K562 (cell line): ENCODE data around the gene ARFGEF2. TPM values are rescaled to one million over a fixed set of nuclear protein-coding genes. Genes with fewer than 3 reads are reported as not detected.

Experiments
- ATAC-seq: fragments of 200-7000 bp; cut with Tn5 transposase; 3 replicates; pipeline ENCODE4 v1.9.1; 2020; ENCODE audit warnings: moderate library complexity
- BruUV-seq: library from RNA; stranded (reverse); fragments of 400-500 nt; replicated peaks from 2 replicates; lab custom pipeline; 2021; lab: Mats Ljungman, UMichigan
- CTCF ChIA-PET: fragments of 300-600 bp; formaldehyde crosslinking; extraction: SDS; loops from one replicate; lab custom pipeline; 2021; ENCODE audit warnings: low intra/inter-chr PET ratio; lab: Yijun Ruan, JAX
- POLR2A ChIA-PET: fragments of 300-600, 350-650 bp; sonication (Branson Sonifier 250); formaldehyde crosslinking; extraction: SDS; loops from one replicate; lab custom pipeline; 2021; ENCODE audit warnings: antibody characterized with exemption, inconsistent platforms; lab: Yijun Ruan, JAX
- DNase-seq, 4 experiments: peaks; one replicate each; pipeline versions ENCODE4 v3.0.0 to v3.0.0-alpha.2; 2011 to 2018; ENCODE audit warnings: low spot score in 3 of 4, mixed read lengths in 3 of 4; ENCODE audit errors: extremely low read depth in 1 of 4
- FAIRE-seq: peaks from 2 replicates; lab custom pipeline; 2011; peaks lifted over from hg19 to GRCh38; lab: Jason Lieb, UNC
- H2AFZ ChIP-seq: 2 replicates; pipeline ENCODE4 v1.6.0; 2011; ENCODE audit warnings: low read depth, low read length, control low read depth, inconsistent platforms
- H3K27ac ChIP-seq: fragments of 200-600 bp; 3 replicates; pipeline ENCODE4 v1.8.0; 2011; ENCODE audit warnings: low read depth, mild to moderate bottlenecking, control low read depth, inconsistent platforms, low read length, moderate library complexity, mixed read lengths; ENCODE audit errors: extremely low read depth
- H3K27me3 ChIP-seq, 2 experiments: fragments of 300-600 bp in 1 of 2; 2 replicates in 1 of 2; 3 replicates in 1 of 2; pipeline versions ENCODE4 v1.6.0 to v1.8.0; 2011; ENCODE audit warnings: inconsistent platforms in 2 of 2, low read length in 2 of 2, mild to moderate bottlenecking in 1 of 2, mixed read lengths in 1 of 2, moderate library complexity in 1 of 2; ENCODE audit not compliant: control insufficient read depth in 2 of 2, insufficient read depth in 2 of 2
- H3K36me3 ChIP-seq: fragments of 300-600 bp; 3 replicates; pipeline ENCODE4 v1.8.0; 2011; ENCODE audit warnings: mild to moderate bottlenecking, low read length, inconsistent platforms; ENCODE audit not compliant: control insufficient read depth, insufficient read depth
- H3K4me1 ChIP-seq, 2 experiments: fragments of 200-600 bp in 1 of 2; replicated peaks in 1 of 2; 2 replicates in 1 of 2; 3 replicates in 1 of 2; pipeline versions ENCODE4 v1.5.1 to v1.8.0; 2011; ENCODE audit warnings: inconsistent platforms in 2 of 2, low read length in 2 of 2, mild to moderate bottlenecking in 1 of 2, mixed read lengths in 1 of 2, moderate library complexity in 1 of 2; ENCODE audit not compliant: control insufficient read depth in 2 of 2, insufficient read depth in 2 of 2
- H3K4me2 ChIP-seq: 2 replicates; pipeline ENCODE4 v1.6.1; 2011; ENCODE audit warnings: low read length, control low read depth, inconsistent platforms, mixed read lengths; ENCODE audit not compliant: insufficient read depth
- H3K4me3 ChIP-seq: fragments of 200-600 bp; sonication (generic), shearing (Covaris generic); 2 replicates; pipeline ENCODE4 v1.5.1; 2016; ENCODE audit warnings: control low read depth, inconsistent platforms
- H3K79me2 ChIP-seq: fragments of 200-600 bp; 3 replicates; pipeline ENCODE4 v1.8.0; 2011; ENCODE audit warnings: low read length, inconsistent platforms; ENCODE audit not compliant: control insufficient read depth, insufficient read depth
- H3K9ac ChIP-seq, 2 experiments: 2 replicates each; pipeline versions ENCODE4 v1.6.0 to v1.6.1; 2011; ENCODE audit warnings: low read depth in 2 of 2, low read length in 2 of 2, control low read depth in 1 of 2, inconsistent platforms in 1 of 2, mild to moderate bottlenecking in 1 of 2, mixed read lengths in 1 of 2; ENCODE audit not compliant: insufficient read depth in 1 of 2
- H3K9me1 ChIP-seq: one replicate; pipeline ENCODE4 v1.6.0; 2011; ENCODE audit warnings: inconsistent platforms, mild to moderate bottlenecking, low read length, moderate library complexity; ENCODE audit not compliant: control insufficient read depth, insufficient read depth
- H3K9me3 ChIP-seq: replicated peaks from 2 replicates; pipeline ENCODE4 v1.5.1; 2011; ENCODE audit warnings: low read depth, low read length, inconsistent platforms; ENCODE audit not compliant: control insufficient read depth, insufficient read depth
- H4K20me1 ChIP-seq: replicated peaks from 2 replicates; pipeline ENCODE4 v1.6.1; 2011; ENCODE audit warnings: low read length, inconsistent platforms, mixed read lengths; ENCODE audit not compliant: control insufficient read depth, insufficient read depth
- KDM5B ChIP-seq: fragments of 200-600 bp; sonication (generic); IDR thresholded peaks from 2 replicates; pipeline ENCODE4 v1.6.1; 2012; ENCODE audit warnings: low read depth, mild to moderate bottlenecking, moderate library complexity, low read length, control low read depth, inconsistent platforms; ENCODE audit not compliant: insufficient replicate concordance
- LCOR ChIP-seq: sonication (generic); formaldehyde crosslinking; IDR thresholded peaks from 2 replicates; pipeline ENCODE4 v1.8.0; 2022; ENCODE audit warnings: mild to moderate bottlenecking, missing genetic modification reagents
- MCM2 ChIP-seq: fragments of 450-650 bp; IDR thresholded peaks from 2 replicates; pipeline ENCODE4 v1.6.1; 2017; ENCODE audit warnings: low read depth, mild to moderate bottlenecking
- RFX7 ChIP-seq: fragments of 250-450 bp; sonication (Bioruptor Pico); IDR thresholded peaks from 2 replicates; pipeline ENCODE4 v1.5.1; 2021; ENCODE audit warnings: mild to moderate bottlenecking
- U2AF2 ChIP-seq: fragments of 200-400 bp; formaldehyde crosslinking; optimal IDR thresholded peaks from 2 replicates; pipeline ENCODE3; 2017; ENCODE audit warnings: low read depth, mild to moderate bottlenecking, low read length
- ZNF699 ChIP-seq: fragments of 250-450 bp; sonication (Bioruptor Pico); IDR thresholded peaks from 2 replicates; pipeline ENCODE4 v1.8.0; 2021; ENCODE audit warnings: mild to moderate bottlenecking, moderate library complexity; ENCODE audit not compliant: insufficient replicate concordance
- WGBS: fragments of 100-300 bp; shearing (Covaris generic); methylation state at CpG from one replicate; pipeline ENCODE4 v1.1.6; 2016; ENCODE audit warnings: low coverage, mixed read lengths; ENCODE audit not compliant: insufficient coverage; ENCODE audit errors: missing lambda C conversion rate; 5-methylcytosine and 5-hydroxymethylcytosine counted together
- in situ Hi-C: fragments of 300-500 bp; cut with MboI; formaldehyde crosslinking; loops from 4 replicates; pipeline ENCODE4 v1.15.0; 2018; ENCODE audit warnings: inconsistent platforms, mixed read lengths
- intact Hi-C: fragments of 100-400 bp; cut with micrococcal nuclease; formaldehyde crosslinking; loops from 2 replicates; pipeline ENCODE4 v1.14.2; 2022
- polyA plus RNA-seq, 8 experiments: library from polyadenylated mRNA; depleted of rRNA in 4 of 8; stranded (reverse) in 5 of 8; unstranded in 3 of 8; fragments of >200 nt; fragmentation: Nextera tagmentation in 2 of 8; fragmentation: Illumina TruSeq in 1 of 8; extraction: Ambion mirVana in 2 of 8; extraction: Trizol in 1 of 8; gene quantifications; 2 replicates each; pipeline versions ENCODE4 v1.2.1 to v1.2.3, GENCODE V29; 2011 to 2014; ENCODE audit warnings: inconsistent platforms in 1 of 8, missing spikeins in 1 of 8
- total RNA-seq, 7 experiments: library from RNA; depleted of rRNA in 6 of 7; stranded (reverse); fragments of >200 nt in 6 of 7; fragmentation: Illumina TruSeq in 2 of 7; extraction: Trizol in 2 of 7; gene quantifications; 2 replicates each; pipeline versions ENCODE4 v1.2.1 to v1.2.3, GENCODE V29; 2011 to 2021; ENCODE audit warnings: low replicate concordance in 1 of 7
- TF ChIP-seq, protein P1 (sequence below), 3 experiments: fragments of 200-800 bp in 1 of 3; fragments of 250-450 bp in 1 of 3; fragments of 450-650 bp in 1 of 3; sonication (Bioruptor Pico) in 1 of 3; sonication (Bioruptor generic) in 1 of 3; formaldehyde crosslinking in 1 of 3; IDR thresholded peaks; 2 replicates each; pipeline versions ENCODE4 v1.6.1 to v1.8.0; 2016 to 2022; ENCODE audit warnings: mild to moderate bottlenecking in 2 of 3, missing genetic modification characterization in 2 of 3, missing compliant biosample characterization in 1 of 3, moderate library complexity in 1 of 3

ARFGEF2 gene
- total and polyA plus RNA-seq, 9 of the 15 experiments (the other 6 are each of a cell fraction or from before 2014, with no cell fraction given) = 4.2 to 18.8 (median 13.7) TPM

DNA sequence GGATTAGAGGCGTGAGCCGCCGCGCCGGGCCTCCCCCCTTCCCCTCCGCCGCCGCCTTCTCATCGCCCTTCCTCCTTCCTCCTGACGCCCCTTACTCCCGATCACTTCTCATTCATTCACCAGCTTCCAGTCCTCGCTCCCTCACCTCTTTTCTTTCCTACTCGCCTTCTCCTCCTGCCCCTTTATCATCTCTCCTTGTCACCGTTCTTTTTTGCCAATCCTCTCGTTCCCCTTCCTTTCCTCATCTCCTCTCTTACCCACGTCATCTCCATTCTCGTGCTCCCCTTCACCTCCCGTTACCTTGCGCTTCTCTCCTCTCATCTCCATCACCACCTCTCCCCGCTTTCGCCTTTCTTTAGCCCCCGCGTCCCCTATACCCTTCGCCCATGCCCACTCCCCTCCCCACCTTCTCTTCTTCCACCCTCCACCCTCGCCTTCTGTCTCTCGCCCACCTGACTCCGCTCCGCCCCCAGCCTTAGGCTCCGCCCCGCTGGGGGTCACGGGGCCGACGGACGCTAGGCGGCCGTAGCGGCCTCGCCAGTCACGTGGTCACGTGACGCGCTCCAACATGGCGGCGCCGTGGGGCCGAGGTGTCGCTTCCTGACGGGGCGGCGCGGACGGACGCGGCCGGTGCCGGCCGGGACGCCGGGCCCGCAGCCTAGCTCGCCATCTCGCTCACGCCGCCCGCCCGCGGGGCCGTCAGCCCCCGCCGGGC lies at the start of gene ARFGEF2 (continued):
- TF ChIP-seq KDM5B (peak; percentile 89), U2AF2 (no peak), LCOR (no peak), MCM2 (no peak), ZNF699 (no peak)

DNA sequence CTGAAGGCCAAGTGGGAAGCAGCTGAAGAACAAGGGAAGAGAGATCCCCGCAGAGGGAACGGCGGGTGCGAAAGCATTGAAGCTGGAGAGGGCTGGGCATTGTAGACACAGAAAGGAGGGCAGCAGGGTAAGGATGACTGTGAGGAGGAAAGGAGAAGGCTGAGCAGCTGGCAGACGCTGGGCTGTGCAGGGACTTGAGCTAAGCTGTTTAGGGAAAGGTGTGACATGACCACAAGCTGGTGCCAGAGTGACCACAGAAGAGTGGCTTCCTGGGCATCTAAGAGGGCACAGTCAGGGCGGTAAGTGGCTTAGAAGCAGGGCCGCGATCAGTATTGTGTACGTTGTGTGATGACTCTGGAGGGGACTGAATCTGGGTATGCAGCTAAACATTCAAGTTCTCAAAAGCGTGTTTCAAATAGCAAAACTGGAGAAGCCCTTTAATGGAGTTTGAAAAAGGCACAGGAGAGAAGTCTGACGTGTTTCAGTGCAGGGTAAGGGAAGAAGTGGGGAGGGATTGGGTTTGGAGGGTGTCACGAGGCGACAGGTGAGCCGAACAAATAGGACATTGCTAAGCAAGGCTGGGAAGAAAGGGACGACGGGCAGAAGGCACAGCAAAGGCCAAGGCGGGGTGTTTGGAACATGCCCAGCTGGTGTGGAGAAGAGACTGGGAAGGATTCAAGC lies 46.1 kb upstream of the ARFGEF2 start:
- 62% methylated on average over 16 of the region's 17 CpGs for WGBS

More for the DNA sequence above, 46.1 kb upstream of the ARFGEF2 start:
- BruUV-seq = no TSS peak
- Histone ChIP-seq H3K9me1 (no peaks in the 10 kb centered on the region), H3K4me3 (no peak overlapping the region), H3K9ac (peak overlapping the region in 1 of 2 experiments; percentile 48; a peak in 1 of 4 replicates)
- TF ChIP-seq RFX7 (CRISPR knock-in tag) = no peak
- TF ChIP-seq, protein P1, sequence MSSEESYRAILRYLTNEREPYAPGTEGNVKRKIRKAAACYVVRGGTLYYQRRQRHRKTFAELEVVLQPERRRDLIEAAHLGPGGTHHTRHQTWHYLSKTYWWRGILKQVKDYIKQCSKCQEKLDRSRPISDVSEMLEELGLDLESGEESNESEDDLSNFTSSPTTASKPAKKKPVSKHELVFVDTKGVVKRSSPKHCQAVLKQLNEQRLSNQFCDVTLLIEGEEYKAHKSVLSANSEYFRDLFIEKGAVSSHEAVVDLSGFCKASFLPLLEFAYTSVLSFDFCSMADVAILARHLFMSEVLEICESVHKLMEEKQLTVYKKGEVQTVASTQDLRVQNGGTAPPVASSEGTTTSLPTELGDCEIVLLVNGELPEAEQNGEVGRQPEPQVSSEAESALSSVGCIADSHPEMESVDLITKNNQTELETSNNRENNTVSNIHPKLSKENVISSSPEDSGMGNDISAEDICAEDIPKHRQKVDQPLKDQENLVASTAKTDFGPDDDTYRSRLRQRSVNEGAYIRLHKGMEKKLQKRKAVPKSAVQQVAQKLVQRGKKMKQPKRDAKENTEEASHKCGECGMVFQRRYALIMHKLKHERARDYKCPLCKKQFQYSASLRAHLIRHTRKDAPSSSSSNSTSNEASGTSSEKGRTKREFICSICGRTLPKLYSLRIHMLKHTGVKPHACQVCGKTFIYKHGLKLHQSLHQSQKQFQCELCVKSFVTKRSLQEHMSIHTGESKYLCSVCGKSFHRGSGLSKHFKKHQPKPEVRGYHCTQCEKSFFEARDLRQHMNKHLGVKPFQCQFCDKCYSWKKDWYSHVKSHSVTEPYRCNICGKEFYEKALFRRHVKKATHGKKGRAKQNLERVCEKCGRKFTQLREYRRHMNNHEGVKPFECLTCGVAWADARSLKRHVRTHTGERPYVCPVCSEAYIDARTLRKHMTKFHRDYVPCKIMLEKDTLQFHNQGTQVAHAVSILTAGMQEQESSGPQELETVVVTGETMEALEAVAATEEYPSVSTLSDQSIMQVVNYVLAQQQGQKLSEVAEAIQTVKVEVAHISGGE (CRISPR knock-in tag; IDR thresholded peaks at IDR 0.05) = 0 out of 6 replicates have a peak, but pooled peaks of 1 of the 3 experiments have one; percentile 28
- TF ChIP-seq, all 486 proteins: peak for 1
- intact Hi-C loops = no loop called here
- ATAC-seq (no peak), FAIRE-seq (no peak), DNase-seq (no peak)
- peak overlapping the region; percentile 3; the same call in 1 of the 2 replicates for H3K4me2 ChIP-seq
- H3K4me1 ChIP-seq = peaks cover 3 to 18% of the 10 kb centered on the region in 2 experiments; a peak in 4 of 5 replicates
- H3K27me3 ChIP-seq = no peaks in the 10 kb centered on the region
- no peaks in the 10 kb centered on the region for H3K79me2 ChIP-seq
- CTCF ChIA-PET = no interaction called here
- POLR2A ChIA-PET = interaction anchor here (0.8 to 1.3 kb wide), 2 partner anchors 11 to 12 kb away, joined by 4 read pairs; no protein-coding TSS in a partner anchor
- H2AFZ ChIP-seq = no peak overlapping the region
- H4K20me1 ChIP-seq = no peaks in the 10 kb centered on the region
- 0 out of 3 replicates have a peak, but pooled peaks cover 3% of the 10 kb centered on the region for H3K36me3 ChIP-seq
- H3K9me3 ChIP-seq = no peaks in the 10 kb centered on the region
- no peak overlapping the region for H3K27ac ChIP-seq
- in situ Hi-C loops = no loop called here
